Measurements from ENCODE around the gene CYB561. TPM values are rescaled to one million over a fixed set of nuclear protein-coding genes. Genes with fewer than 3 reads are reported as not detected.
A peak's percentile ranks its signal among the peaks of the same experiment; 100 is the strongest.

CYB561 gene
- total RNA-seq, 1 donor from 2014 or later: 17.2 TPM

GRCh38 chr17:63445065-63445464 is 1.0 kb downstream of the CYB561 start:
- Mint-ChIP-seq H3K4me3 (ENCODE audit: unreplicated experiment) (peak overlapping the region; percentile 82), H3K27ac (ENCODE audit: unreplicated experiment) (no peak overlapping the region), H3K27me3 (ENCODE audit: unreplicated experiment) (peaks cover 3% of the 10 kb centered on the region), H3K9me3 (ENCODE audit: unreplicated experiment) (peaks cover 6% of the 10 kb centered on the region), H3K4me1 (ENCODE audit: low read depth, unreplicated experiment) (peaks cover 21% of the 10 kb centered on the region), H3K36me3 (ENCODE audit: unreplicated experiment) (no peaks in the 10 kb centered on the region)
- TF ChIP-seq, protein P1, sequence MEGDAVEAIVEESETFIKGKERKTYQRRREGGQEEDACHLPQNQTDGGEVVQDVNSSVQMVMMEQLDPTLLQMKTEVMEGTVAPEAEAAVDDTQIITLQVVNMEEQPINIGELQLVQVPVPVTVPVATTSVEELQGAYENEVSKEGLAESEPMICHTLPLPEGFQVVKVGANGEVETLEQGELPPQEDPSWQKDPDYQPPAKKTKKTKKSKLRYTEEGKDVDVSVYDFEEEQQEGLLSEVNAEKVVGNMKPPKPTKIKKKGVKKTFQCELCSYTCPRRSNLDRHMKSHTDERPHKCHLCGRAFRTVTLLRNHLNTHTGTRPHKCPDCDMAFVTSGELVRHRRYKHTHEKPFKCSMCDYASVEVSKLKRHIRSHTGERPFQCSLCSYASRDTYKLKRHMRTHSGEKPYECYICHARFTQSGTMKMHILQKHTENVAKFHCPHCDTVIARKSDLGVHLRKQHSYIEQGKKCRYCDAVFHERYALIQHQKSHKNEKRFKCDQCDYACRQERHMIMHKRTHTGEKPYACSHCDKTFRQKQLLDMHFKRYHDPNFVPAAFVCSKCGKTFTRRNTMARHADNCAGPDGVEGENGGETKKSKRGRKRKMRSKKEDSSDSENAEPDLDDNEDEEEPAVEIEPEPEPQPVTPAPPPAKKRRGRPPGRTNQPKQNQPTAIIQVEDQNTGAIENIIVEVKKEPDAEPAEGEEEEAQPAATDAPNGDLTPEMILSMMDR (IDR thresholded peaks at IDR 0.05; ENCODE audit: partially characterized antibody, unreplicated experiment): no peak
- DNase-seq: no peak

DNA sequence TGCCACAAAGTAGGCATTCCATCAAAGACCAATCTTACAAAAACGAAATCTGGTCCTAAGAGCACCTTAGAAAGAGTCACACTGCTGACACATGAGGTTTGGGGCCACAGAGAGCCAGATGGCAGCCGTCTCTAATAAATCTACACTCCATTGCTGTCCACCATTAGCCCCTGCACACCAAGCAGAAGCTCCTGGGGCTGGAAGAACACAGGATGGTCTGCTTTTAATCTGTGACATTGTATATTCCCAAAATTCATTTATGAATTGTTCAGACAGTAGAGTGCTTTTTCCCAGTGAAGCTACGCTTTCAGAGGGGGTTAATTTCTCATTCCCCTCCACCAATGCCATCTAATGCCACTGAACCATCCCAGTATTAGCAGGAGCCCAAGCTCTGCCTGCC is 1.6 kb downstream of the CYB561 start:
- peaks cover 7% of the 10 kb centered on the region for H3K27me3 Mint-ChIP-seq (ENCODE audit: unreplicated experiment)
- TF ChIP-seq, protein P1 (IDR thresholded peaks at IDR 0.05; ENCODE audit: partially characterized antibody, unreplicated experiment): no peak
- peaks cover 11% of the 10 kb centered on the region for H3K9me3 Mint-ChIP-seq (ENCODE audit: unreplicated experiment)
- H3K4me3 Mint-ChIP-seq (ENCODE audit: unreplicated experiment): peak overlapping the region; percentile 82
- H3K27ac Mint-ChIP-seq (ENCODE audit: unreplicated experiment): peak overlapping the region; percentile 8
- peaks cover 21% of the 10 kb centered on the region for H3K4me1 Mint-ChIP-seq (ENCODE audit: low read depth, unreplicated experiment)
- H3K36me3 Mint-ChIP-seq (ENCODE audit: unreplicated experiment): no peaks in the 10 kb centered on the region
- DNase-seq: no peak

DNA sequence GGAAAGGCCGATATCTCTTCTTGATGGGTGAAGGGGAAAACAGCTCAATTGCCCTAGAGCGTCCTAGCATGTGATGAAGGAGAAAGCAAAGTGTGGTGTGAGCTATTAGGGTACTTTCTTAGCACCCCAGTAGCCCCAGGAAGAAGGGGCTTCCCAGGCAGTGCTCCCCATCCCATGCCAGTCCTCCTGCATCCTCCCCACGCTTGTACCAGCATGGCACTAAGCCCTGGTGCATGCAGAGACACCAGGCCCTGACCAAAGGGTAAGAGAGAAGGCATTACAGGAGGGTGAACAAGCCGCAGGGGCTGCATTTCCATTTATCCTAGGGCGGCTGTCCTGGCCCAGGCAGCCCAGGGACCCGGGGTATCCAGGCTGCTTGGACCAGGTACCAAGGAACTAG is 3.1 kb downstream of the CYB561 start:
- DNase-seq: no peak
- Mint-ChIP-seq H3K4me3 (ENCODE audit: unreplicated experiment) (no peak overlapping the region), H3K36me3 (ENCODE audit: unreplicated experiment) (no peaks in the 10 kb centered on the region), H3K4me1 (ENCODE audit: low read depth, unreplicated experiment) (peaks cover 20% of the 10 kb centered on the region), H3K9me3 (ENCODE audit: unreplicated experiment) (peaks cover 12% of the 10 kb centered on the region), H3K27ac (ENCODE audit: unreplicated experiment) (no peak overlapping the region), H3K27me3 (ENCODE audit: unreplicated experiment) (peaks cover 8% of the 10 kb centered on the region)
- TF ChIP-seq, protein P1 (IDR thresholded peaks at IDR 0.05; ENCODE audit: partially characterized antibody, unreplicated experiment): no peak

DNA sequence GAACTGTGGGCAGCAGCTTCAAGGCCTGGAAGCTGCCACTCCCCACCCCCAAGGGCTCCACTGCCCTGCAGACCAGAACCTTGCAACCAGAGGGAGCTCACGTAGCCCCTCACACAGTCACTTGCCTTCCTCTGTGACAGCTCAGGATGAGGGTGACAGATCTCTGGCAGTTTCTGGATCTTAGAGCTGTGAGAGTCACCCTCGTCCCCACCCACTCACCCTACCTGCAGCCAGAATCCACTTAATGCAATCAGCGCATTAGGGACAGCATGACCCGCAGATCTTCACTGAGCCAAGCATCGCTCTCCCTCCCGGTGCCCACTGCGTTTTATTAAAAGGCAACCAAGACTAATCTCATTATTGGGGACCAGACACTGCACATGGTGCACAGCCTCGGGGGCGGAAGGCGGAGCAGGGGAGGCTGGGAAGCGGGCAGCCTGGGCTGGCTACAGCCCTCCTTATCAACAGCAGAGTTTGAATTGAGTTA is 3.5 kb downstream of the CYB561 start:
- TF ChIP-seq, protein P1 (IDR thresholded peaks at IDR 0.05; ENCODE audit: partially characterized antibody, unreplicated experiment): no peak
- Mint-ChIP-seq H3K9me3 (ENCODE audit: unreplicated experiment) (peaks cover 13% of the 10 kb centered on the region), H3K36me3 (ENCODE audit: unreplicated experiment) (no peaks in the 10 kb centered on the region), H3K4me1 (ENCODE audit: low read depth, unreplicated experiment) (peaks cover 19% of the 10 kb centered on the region), H3K4me3 (ENCODE audit: unreplicated experiment) (no peak overlapping the region), H3K27ac (ENCODE audit: unreplicated experiment) (peak overlapping the region; percentile 9), H3K27me3 (ENCODE audit: unreplicated experiment) (peaks cover 8% of the 10 kb centered on the region)
- DNase-seq: peak; percentile 55

- TF ChIP-seq, protein P1 (IDR thresholded peaks at IDR 0.05; ENCODE audit: partially characterized antibody, unreplicated experiment): no peak
- peaks cover 17% of the 10 kb centered on the region for H3K4me1 Mint-ChIP-seq (ENCODE audit: low read depth, unreplicated experiment)
- no peak overlapping the region for H3K27ac Mint-ChIP-seq (ENCODE audit: unreplicated experiment)
- peaks cover 13% of the 10 kb centered on the region for H3K9me3 Mint-ChIP-seq (ENCODE audit: unreplicated experiment)
- no peak for DNase-seq
- no peaks in the 10 kb centered on the region for H3K36me3 Mint-ChIP-seq (ENCODE audit: unreplicated experiment)
- no peak overlapping the region for H3K4me3 Mint-ChIP-seq (ENCODE audit: unreplicated experiment)
- peaks cover 8% of the 10 kb centered on the region for H3K27me3 Mint-ChIP-seq (ENCODE audit: unreplicated experiment)
These were observed 4.0 kb downstream of the CYB561 start for GRCh38 chr17:63442074-63442473.

Measured in glutamatergic neuron (in vitro differentiated cells).